Cardiac muscle cell (in vitro differentiated cells and primary cell): ENCODE data around the gene INSYN2A. TPM values are rescaled to one million over a fixed set of nuclear protein-coding genes. Genes with fewer than 3 reads are reported as not detected.

Source experiments
- DNase-seq, 2 donors: peaks; one replicate each; pipeline versions ENCODE4 v3.0.0 to v3.0.0-alpha.2; 2010 to 2017; ENCODE audit warnings: low read depth in 1 of 2, low spot score in 1 of 2
- H3K27ac ChIP-seq: fragments of 200-600 bp; sonication (generic); 2 replicates; pipeline ENCODE4 v1.5.1; 2016
- H3K27me3 ChIP-seq: fragments of 200-600 bp; sonication (generic); 2 replicates; pipeline ENCODE4 v1.6.0; 2016; ENCODE audit warnings: control low read depth
- H3K36me3 ChIP-seq: fragments of 200-600 bp; sonication (generic); 2 replicates; pipeline ENCODE4 v1.5.1; 2016; ENCODE audit warnings: control low read depth
- H3K4me1 ChIP-seq: fragments of 200-600 bp; sonication (generic); 2 replicates; pipeline ENCODE4 v1.8.1; 2017; ENCODE audit warnings: low read depth, mild to moderate bottlenecking, mixed run types
- H3K4me3 ChIP-seq: fragments of 200-600 bp; sonication (generic); 2 replicates; pipeline ENCODE4 v1.5.1; 2016; ENCODE audit warnings: mild to moderate bottlenecking
- H3K9me3 ChIP-seq: fragments of 200-600 bp; sonication (generic); 2 replicates; pipeline ENCODE4 v1.5.1; 2017; ENCODE audit warnings: low read depth, mild to moderate bottlenecking, control low read depth
- polyA plus RNA-seq: library from polyadenylated mRNA; unstranded; fragments of >200 nt; fragmentation: Nextera tagmentation; extraction: Ambion mirVana; gene quantifications from 2 replicates; pipeline ENCODE4 v1.2.1, GENCODE V29; 2016
- total RNA-seq: library from RNA; depleted of rRNA; stranded (reverse); fragments of >200 nt; gene quantifications from 2 replicates; pipeline ENCODE4 v1.2.3, GENCODE V29; 2016
- TF ChIP-seq, protein P1 (sequence below): IDR thresholded peaks from 2 replicates; pipeline ENCODE4 v1.5.1; 2012; ENCODE audit warnings: low read depth, mild to moderate bottlenecking, low read length

INSYN2A gene
- total and polyA plus RNA-seq, 2 experiments from 2014 or later, result 0.60 TPM; not detected in 1

DNA sequence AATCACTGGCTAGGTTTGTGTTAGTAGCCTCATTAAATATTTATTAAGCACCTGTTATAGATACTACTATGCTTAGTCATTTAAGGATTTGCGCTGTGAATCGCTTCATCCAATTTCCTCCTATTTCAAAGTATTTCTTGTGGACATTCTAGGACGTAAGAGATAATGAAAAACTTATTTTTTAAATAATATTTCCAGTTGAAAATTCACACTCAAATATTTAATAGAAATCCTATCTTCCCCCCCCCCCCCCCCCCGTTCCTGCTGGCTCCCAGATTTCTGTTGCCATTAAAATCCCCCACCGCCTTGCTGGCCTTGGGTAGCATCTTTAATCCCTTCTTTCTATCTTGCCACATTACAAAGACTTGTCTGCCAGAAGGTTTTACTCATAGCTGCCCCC is 6.0 kb downstream of the INSYN2A start:
- H3K9me3 ChIP-seq, result no peaks in the 10 kb centered on the region
- H3K4me1 ChIP-seq, result peaks cover 7% of the 10 kb centered on the region
- DNase-seq, result no peak
- no peaks in the 10 kb centered on the region for H3K36me3 ChIP-seq
- no peak overlapping the region for H3K27ac ChIP-seq
- H3K4me3 ChIP-seq, result no peak overlapping the region
- TF ChIP-seq, protein P1, sequence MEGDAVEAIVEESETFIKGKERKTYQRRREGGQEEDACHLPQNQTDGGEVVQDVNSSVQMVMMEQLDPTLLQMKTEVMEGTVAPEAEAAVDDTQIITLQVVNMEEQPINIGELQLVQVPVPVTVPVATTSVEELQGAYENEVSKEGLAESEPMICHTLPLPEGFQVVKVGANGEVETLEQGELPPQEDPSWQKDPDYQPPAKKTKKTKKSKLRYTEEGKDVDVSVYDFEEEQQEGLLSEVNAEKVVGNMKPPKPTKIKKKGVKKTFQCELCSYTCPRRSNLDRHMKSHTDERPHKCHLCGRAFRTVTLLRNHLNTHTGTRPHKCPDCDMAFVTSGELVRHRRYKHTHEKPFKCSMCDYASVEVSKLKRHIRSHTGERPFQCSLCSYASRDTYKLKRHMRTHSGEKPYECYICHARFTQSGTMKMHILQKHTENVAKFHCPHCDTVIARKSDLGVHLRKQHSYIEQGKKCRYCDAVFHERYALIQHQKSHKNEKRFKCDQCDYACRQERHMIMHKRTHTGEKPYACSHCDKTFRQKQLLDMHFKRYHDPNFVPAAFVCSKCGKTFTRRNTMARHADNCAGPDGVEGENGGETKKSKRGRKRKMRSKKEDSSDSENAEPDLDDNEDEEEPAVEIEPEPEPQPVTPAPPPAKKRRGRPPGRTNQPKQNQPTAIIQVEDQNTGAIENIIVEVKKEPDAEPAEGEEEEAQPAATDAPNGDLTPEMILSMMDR, result no peak
- H3K27me3 ChIP-seq, result peaks cover 39% of the 10 kb centered on the region

DNA sequence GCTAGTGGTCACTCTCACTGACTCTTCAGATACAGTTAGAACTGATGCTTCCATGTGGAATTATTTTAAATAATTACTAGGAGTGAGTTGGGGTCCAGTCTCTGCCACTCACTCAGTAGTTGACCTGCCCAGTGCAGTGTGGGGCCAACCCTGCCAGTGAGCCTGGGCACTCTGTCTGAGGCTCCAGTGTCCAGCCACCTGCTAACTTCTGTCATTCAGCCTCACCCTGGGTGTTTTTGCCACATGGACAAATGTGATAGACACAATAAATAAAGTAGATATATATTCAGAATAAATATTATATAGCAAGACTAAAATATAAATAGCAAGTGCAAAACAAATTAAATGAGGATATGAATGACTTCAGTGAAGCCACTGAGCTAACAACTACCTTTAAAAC is 7.2 kb downstream of the INSYN2A start:
- Histone ChIP-seq H3K36me3 (no peaks in the 10 kb centered on the region), H3K27ac (no peak overlapping the region), H3K9me3 (no peaks in the 10 kb centered on the region), H3K4me3 (no peak overlapping the region), H3K4me1 (no peaks in the 10 kb centered on the region), H3K27me3 (peaks cover 27% of the 10 kb centered on the region)
- TF ChIP-seq, protein P1, result no peak
- DNase-seq, result no peak

DNA sequence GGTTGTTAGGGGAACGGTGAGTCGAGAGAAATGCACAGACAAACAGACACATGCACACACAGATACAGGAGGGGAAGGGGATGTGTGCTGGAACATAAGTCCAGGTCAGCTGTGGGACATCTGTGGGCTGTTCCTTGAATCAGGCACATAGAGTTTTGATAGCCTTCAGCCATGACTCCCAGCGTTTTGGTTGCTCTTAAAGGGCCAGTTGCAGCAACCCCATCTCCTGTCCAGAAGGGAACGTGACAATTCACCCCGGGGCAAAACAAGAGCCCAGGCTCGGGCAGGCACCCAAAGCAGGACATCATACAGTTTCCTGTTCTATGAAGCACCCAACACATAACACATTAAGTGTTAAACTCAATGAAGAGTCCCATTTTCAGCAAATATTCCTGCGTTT is 9.6 kb downstream of the INSYN2A start:
- Histone ChIP-seq H3K36me3 (no peaks in the 10 kb centered on the region), H3K27me3 (peaks cover 3% of the 10 kb centered on the region), H3K9me3 (no peaks in the 10 kb centered on the region), H3K4me3 (no peak overlapping the region), H3K4me1 (no peaks in the 10 kb centered on the region), H3K27ac (no peak overlapping the region)
- TF ChIP-seq, protein P1, result no peak
- DNase-seq, result no peak

DNA sequence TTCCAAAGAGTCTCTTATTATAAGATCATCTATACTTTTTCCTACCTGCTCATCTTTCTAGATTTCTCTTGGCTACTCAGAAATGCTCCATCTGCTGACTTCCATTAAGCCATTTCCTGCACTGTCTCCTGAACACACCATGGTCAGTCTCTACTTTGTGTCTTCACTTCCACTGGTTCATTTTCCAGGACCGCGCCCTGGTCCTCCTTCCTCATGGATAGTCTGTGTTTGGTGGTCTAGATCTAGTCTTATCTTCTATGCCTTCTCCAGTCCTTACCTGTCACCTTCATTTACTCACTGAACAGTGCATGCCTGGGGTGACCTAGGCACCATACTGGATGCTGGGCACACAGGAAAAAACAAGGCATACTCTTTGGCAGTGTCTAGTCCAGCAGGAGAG is 11.8 kb downstream of the INSYN2A start:
- Histone ChIP-seq H3K27me3 (no peaks in the 10 kb centered on the region), H3K4me1 (no peaks in the 10 kb centered on the region), H3K27ac (no peak overlapping the region), H3K4me3 (no peak overlapping the region), H3K36me3 (no peaks in the 10 kb centered on the region), H3K9me3 (no peaks in the 10 kb centered on the region)
- no peak for DNase-seq
- TF ChIP-seq, protein P1, result no peak

DNA sequence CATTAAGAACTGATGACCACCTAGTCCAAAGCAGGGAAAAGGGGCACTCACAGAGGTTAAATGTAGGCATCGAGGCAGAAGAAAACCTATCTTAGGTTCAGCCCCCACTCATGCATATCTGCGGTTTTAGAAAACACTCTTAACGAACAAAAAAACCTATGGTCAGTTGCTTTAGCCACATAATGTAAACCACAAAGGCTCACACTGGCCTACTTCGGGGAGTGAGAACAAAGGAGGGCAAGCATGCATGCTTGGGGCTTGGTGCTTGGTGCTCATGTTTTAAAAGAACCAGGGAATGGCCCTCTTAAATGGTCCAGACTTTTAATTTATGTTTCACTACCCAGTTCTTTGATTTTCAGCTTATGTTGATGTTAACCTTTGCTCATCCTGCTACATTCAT is 14.2 kb downstream of the INSYN2A start:
- TF ChIP-seq, protein P1, result no peak
- Histone ChIP-seq H3K9me3 (no peaks in the 10 kb centered on the region), H3K27ac (no peak overlapping the region), H3K4me3 (no peak overlapping the region), H3K4me1 (no peaks in the 10 kb centered on the region), H3K36me3 (no peaks in the 10 kb centered on the region), H3K27me3 (no peaks in the 10 kb centered on the region)
- no peak for DNase-seq
